ENCODE measurements around the gene RHBDF2.

Gene RHBDF2

DNA sequence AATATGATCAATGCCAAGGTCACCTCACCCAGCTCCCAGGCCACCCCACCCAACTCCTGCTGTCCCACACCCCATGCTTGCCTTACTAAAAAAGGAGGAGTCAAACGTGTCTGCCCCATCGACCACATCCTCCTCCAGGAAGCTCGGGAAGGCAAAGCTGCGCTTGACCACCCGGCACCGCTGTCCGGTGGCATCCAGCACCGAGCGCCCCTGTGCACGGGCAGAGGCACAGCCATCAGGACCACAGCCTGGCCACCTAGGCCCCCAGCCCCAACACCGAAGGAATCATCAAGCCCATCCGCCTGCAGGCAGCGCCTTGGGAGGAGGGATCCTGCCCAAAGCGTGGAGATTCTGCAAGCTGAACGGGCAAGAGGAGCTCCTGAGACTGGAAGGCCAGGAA is 23.6 kb downstream of the RHBDF2 start:
- no peak for DNase-seq

DNA sequence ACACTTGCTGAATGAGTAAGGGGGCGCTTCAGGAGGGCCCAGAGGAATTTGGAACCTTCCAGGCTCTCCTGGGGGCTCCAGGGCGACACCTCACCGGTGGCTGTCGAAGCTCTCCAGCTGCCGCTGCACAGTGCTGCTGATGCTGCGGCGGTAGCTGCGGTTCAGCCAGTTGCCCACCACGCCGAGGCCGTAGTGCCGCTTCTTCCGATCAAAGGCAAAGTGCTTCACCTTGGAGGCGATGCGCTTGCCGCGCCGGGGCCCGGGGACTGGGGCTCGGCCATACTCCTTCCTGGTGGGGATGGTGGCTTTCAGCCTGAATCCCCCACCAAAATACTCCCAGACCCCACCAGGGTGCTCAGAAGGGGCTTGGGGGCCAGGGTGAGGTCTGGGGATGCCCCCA is 24.5 kb downstream of the RHBDF2 start:
- DNase-seq, result no peak

- DNase-seq, result no peak
Measured at GRCh38 chr17:76475302-76475701, 25.9 kb downstream of the RHBDF2 start.

GRCh38 chr17:76474894-76475293 is 26.3 kb downstream of the RHBDF2 start:
- no peak for DNase-seq

DNA sequence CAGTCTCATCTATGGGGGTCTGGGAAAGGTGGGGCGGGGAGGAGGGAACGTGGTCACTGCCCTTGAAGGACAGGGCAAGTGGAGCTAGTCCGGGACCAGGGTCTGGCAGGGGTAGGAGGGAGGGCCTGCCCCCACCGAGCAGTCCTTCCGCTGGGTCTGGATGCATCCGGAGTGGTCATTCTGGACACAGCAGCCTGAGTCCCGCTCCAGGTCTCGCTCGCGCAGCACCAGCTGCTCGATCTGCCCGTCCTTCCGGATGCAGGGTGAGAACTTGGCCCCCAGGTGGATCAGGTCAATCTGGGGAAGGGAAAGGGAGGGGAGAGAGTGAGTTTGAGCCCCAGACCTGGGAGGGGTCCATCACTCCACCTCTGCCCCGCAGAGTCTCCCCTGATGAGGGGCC is 27.0 kb downstream of the RHBDF2 start:
- DNase-seq, result no peak

DNA sequence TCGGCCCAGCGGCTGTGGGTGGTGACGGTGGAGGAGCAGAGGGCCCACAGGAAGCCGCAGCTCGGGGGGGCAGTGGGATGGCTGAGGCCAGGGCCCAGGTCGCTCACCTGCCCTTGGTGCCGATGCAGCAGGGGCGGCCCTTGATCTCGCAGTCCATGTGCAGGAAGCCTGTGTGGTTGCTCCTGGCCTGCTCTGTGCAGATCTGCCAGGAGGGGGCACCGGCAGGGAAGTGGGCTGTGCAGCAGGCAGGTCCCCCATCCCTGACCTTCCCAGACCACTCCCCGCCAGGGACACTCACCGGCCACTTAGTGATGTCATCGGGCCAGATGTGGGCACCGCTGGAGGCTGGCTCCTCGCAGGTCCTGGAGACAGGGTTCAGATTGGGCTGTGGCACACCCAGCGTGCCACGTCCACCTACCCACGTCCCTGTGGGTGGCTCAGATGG is 27.7 kb downstream of the RHBDF2 start:
- no peak for DNase-seq

GRCh38 chr17:76472726-76473125 is 28.5 kb downstream of the RHBDF2 start:
- no peak for DNase-seq

- DNase-seq, result no peak
Measured at GRCh38 chr17:76472258-76472645, 29.0 kb downstream of the RHBDF2 start.

DNA sequence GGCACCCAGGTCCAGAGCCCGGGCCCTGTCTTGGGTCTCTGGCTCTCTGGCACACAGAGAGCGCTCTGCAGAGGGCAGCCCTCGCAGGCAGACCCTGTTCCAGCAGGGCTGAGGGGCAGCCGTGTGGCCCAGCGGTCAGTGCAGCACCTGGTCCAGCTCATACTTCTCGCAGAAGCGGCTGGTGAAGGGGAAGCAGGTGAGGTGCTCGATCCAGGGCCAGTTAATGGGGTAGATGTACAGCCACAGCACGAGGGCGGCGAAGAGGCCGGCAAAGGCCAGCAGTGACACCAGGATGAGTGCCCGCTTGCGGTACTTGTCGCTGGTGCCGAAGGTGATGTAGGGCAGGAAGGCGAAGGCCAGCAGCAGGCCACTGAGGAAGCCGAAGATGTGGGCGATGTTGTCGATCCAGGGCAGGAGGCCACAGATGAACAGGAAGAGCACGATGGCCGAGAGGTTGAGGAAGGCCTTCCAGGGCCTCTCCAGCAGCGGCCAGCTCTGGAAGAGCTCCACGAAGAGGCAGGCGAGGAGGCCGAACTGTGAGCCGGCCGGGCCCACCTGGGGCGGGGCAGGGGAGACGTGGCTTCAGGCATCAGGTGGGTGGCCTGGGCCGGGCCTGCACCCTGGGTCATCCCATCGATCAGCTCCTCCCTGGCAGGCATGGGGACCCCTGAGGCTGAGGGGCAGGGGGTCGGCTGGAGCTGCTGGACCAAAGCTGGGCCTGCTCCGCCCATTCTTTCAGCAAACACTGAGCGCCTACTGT is 29.5 kb downstream of the RHBDF2 start:
- DNase-seq, result no peak

DNA sequence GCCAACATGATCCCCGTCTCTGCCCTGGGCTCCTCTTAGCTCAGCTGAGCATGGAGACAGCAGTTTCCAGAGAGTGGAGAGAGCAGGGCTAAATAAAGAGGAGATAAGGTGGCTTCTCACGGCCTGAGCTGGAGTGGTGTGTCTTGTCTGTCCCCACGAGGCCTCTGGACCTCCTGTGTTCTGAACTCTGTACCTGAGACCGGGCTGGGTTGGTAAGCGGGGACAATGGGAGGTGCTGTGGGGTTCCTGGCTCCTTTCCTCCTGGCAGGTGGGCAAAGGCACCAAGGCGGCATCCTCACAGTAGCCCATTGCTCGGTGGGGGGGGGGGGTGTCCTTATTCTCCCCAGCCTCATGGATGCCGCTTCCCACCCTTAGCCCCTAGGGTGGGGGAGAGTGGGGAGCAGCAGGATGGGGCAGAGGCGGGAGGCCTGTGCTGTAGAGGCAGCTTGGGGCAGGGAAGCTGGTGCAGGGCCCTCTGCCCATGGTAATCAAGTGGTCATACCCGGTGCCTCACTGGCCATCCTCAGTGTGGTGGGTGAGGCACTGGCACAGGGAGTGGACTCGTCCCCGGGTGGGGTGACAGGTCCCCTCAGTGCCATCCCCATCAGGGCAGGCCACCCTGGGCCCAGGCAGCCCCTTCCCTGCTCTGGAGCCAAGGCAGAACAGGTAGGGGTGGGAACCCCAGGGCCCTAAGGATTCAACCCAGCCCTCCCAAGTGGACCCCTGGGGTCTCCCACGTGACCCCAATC is 31.1 kb downstream of the RHBDF2 start:
- no peak for DNase-seq

GRCh38 chr17:76469076-76469990 is 31.9 kb downstream of the RHBDF2 start:
- DNase-seq, result no peak

GRCh38 chr17:76468634-76469010 is 32.6 kb downstream of the RHBDF2 start:
- DNase-seq, result no peak

DNA sequence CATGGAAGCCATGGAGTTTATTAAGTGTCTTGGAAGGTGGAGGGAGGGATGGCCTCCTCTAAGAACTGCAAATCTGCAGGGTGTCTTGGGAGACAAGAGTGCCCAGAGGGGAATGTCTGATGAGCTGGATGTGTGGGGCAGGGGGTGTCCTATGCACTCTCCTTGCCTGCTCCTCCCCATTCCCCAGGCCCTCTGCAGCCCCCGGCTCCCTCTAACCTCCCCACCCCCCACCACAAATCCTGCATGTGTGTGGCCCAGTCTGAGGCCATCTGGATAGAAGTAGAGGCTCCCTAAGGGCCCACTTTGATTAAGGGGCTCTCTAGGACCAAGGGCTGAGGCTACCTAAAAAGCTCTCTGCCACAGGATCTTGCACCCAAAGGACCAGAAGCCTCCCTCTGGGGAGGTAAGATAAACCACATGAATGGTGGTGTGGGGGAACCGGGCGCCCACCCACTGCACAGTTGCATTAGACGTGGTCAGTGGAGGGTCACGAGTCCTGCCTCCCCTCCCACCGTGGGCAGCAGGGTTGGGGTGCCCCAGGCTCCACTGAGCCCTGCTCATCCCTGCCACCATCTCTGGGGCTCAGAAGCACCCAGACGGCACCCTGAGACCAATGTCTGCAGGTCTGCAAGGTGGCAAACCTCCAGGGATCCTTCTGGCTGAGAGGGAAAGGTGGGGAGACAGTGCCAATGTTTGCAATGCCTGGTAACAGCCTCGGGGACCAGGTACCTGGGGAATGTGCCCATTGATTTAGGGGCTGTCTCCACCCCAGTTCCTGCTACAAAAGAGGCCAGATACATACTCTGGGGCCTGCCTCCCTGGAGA is 33.2 kb downstream of the RHBDF2 start:
- no peak for DNase-seq

DNA sequence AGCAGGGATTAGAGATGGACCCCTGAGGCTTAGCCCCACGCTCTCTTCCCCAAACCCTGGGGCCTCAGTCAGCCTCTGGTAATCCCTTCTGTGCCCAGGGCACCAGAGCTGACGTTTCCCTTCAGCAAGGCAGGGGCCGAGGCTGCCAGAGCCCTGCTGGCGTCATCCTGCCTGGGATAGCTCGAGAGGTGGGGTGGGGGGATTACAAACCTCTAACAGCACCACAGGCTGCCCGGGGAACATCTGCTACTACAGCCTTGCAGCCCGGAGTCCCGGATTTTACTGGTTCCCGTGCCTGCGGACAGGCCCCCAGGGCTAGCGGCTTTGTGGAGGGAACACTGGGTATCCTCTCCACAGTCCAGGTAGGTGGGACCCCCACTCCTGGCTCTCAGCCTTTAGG is 33.9 kb downstream of the RHBDF2 start, which contains the start of gene AANAT:
AANAT (plus strand) TSS at position 238 of the 400 bp plus-strand sequence. CDS start 1,144 bp downstream, outside the sequence.
- no peak for DNase-seq

DNA sequence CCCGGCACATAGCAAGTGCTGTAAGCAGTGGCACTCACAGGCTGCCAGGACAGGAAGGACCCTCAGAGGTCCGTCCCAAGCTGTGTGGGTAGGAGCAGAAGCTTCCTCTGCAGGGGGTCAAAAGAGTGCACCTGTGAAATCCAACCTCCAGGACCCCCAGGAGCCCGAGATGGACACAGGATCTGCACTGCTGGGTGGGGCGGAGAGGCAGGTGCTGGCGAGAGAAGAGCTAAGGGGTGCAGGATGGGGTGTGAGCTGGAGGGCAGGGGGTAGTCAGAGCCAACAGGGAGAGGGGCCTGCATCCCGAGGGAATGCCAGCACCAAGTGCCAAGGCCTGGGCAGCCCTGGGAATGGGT is 34.5 kb downstream of the RHBDF2 start:
- no peak for DNase-seq

DNA sequence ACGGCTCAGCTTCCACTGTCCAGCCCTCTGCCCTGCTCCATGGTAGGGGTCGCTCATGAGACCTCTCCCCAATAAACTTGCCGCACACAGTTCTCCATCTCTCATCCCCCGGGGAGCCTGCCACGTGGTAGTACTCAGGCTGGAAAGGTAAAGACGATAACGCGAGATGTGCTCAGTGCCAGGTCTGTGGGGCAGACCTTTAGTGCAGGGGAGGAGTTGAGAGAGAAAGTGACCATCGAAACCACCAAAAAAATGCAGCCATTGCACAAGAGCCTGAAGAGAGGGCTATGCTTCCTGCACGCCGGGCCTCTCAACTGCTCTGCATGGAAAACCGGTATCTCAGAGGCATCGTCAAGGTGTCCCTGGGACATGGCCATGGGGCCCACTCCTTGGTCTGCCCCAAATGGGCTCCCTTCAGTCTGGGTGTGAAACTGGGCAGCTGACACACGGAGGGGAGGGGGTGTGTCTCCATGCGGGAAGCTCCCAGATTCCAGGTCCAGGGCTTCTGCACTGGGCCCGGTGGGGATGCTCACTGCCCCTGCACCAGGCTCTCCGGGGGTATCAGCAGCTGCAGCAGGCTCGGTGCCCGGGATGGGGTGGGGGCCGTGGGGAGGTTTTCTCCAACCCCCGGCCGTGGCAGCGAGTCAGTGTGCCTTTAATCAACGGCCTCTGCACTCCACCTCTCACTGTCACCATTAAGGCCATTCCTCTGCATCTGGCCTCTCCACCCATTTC is 38.5 kb downstream of the RHBDF2 start:
- no peak for DNase-seq

GRCh38 chr17:76461765-76462555 is 39.3 kb downstream of the RHBDF2 start:
- no peak for DNase-seq

- no peak for DNase-seq
Measured at GRCh38 chr17:76459674-76460073, 41.5 kb downstream of the RHBDF2 start.

DNA sequence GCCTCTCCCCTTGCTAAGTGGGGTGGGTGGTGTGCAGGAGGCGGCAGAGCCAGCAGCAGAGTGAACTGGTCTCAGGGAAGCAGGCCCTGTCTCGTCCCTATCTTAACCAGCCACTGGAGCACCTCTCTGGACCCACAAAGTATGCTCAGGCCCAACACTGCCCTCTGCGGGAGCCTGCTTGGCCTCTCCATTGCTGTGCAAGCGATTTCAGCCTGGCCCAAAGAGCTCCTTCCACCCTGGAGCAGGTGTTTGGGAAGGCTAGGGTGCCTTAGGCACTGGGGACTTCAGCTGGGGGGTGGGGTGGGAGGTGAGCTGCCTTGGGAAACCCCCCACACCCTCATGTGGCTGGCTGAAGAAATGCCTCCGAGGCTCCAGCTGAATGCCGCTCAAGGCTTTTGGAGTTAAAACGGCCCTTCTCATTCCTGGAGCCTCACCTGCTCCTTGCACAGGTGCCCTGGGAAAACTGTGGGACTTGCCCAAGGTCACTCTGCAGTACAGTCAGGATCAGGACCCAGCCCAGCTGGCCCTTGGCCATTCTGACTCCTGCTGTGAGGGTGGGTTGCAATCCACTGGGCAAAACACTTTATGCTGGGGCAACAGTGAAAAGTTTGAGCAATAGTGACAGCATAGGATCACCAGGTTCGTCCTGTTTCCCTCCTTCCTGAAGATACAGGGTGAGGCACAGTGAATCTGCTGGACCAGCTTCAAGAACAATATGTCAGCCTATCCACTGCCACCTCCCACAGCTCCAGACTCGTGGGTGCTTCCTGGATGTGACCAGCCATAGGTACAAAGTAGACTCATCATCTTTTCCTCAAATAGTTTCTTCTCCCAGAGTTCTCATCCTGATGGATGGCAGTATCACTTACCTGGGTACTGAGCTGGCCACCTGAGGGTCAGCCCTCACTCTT is 42.4 kb downstream of the RHBDF2 start:
- no peak for DNase-seq

DNA sequence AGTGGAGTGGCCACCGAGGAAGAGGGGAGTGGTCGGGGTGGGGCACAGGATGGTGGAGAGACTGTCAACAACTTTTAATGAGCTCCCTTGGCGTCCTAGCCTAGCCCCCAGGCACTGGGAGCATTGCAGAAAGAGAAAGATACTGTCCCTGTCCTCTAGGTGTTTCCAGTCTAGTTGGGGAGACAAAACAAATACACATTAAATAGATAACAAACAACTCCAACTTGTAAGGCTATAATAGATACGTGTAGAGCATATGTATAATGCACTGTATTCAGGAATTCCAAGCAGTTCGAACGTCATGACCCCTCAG is 47.8 kb downstream of the RHBDF2 start:
- no peak for DNase-seq
